Forelimb muscle (tissue), 1 donor: ENCODE results near the gene PDYN. TPM values are rescaled to one million over a fixed set of nuclear protein-coding genes. Genes with fewer than 3 reads are reported as not detected.

Experiments
- DNase-seq: peaks from one replicate; pipeline ENCODE4 v3.0.0-alpha.2; 2013; ENCODE audit warnings: low read depth
- polyA plus RNA-seq: library from polyadenylated mRNA; unstranded; fragments of 120-200 nt; gene quantifications from one replicate; pipeline ENCODE4 v1.2.1, GENCODE V29; 2013; ENCODE audit not compliant: insufficient read length

The PDYN gene
- polyA plus RNA-seq, 1 donor, result not detected

GRCh38 chr20:1935696-1936366 lies 58.0 kb downstream of the PDYN start:
- no peak for DNase-seq

GRCh38 chr20:1934721-1935573 lies 58.9 kb downstream of the PDYN start:
- no peak for DNase-seq

DNA sequence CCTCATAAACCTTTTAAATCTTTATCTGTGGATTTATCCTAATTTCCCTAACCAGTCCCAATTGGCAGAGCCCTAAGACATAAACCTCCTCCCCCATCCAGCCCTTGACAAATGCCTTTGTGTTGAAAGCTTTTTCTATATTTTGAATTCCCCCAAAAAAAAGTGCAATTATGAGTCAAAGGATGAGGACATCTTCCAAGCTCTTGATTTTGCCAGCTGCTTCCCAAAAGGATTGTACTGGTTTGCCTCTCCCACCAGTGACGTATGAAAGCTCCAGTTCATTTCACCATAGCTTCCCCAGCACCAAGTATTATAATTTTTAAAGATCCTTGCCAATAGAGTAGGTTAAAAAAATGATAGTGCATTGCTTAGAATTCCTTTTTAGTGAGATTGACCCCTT lies 59.7 kb downstream of the PDYN start:
- DNase-seq, result no peak

- no peak for DNase-seq
Observed at GRCh38 chr20:1933465-1933870, 60.4 kb downstream of the PDYN start.

DNA sequence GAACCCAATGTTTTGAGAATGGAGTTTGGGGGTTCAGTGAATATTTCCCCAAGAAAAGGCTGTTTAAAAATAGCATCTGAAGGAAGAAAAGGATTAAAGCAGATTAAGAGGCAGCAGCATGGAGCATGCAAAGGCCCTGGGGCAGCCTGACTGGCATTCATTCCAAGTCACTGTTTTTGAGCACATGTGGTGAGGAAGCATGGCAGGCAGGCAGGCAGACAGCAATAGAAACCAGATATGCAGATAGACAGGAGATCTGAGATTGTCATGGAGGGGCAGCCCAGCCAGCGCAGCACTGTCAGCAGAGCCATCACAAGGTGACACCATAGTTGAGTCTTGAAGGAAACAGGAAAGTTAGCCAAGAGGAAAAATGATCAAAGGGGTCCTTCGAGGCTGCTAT lies 60.9 kb downstream of the PDYN start:
- DNase-seq, result no peak

DNA sequence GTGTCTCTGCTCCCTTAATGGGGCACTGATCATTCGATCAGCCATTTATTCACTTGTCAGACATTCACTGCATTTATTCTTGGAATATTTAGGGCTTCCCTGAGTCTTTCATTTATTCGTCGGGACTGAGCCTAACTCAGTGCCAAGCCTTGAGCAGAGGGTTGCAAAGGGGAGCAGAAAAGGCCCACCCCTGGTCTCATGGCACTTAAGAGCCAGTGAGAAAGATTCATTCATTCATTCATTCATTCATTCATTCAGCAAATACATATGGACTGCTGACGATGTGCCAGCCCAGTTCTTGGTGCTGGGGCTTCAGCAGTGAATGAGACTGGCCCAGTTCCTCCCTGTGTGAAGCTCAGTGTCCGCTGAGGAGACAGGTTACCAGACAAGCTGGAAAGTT lies 62.0 kb downstream of the PDYN start:
- DNase-seq, result no peak

DNA sequence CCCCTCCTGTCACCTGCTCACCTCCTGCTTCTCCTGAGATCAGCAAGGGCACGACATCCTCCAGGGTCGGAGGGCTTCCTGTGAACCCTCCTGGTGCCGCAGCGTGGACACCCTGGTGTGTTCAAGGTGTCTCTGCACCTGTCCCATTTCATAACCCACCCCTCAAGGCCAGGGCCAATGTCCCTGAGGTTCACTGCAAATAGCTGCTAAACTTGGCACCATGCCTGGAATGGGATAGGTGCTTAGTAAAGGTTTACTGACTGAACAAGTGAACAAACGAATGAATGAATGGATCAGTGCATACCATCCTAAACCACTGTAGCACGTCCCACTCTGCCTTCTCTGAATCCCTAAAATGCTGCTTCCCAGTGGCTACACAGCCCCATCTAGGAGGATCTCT lies 63.7 kb downstream of the PDYN start:
- no peak for DNase-seq

GRCh38 chr20:1929460-1929859 lies 64.4 kb downstream of the PDYN start:
- DNase-seq, result no peak

GRCh38 chr20:1928782-1929181 lies 65.1 kb downstream of the PDYN start:
- DNase-seq, result no peak

Other genes with a start within 250 kb of the PDYN start
- 29.2 TPM for gene SIRPA, start 98.7 kb downstream of the PDYN start, polyA plus RNA-seq
- gene STK35, start 107.8 kb upstream of the PDYN start, polyA plus RNA-seq, result 6.9 TPM